HepG2 (cell line): ENCODE data around the gene CBX2. TPM values are rescaled to one million over a fixed set of nuclear protein-coding genes. Genes with fewer than 3 reads are reported as not detected.
A peak's percentile ranks its signal among the peaks of the same experiment; 100 is the strongest.

Experiments
- AGO2 ChIP-seq: fragments of 200-400 bp; formaldehyde crosslinking; optimal IDR thresholded peaks from 2 replicates; pipeline ENCODE3; 2017; ENCODE audit warnings: mild to moderate bottlenecking, low read depth, low read length, moderate library complexity
- ARNT ChIP-seq: fragments of 450-650 bp; IDR thresholded peaks from 2 replicates; pipeline ENCODE4 v1.6.1; 2017
- CCDC6 ChIP-seq: sonication (generic); formaldehyde crosslinking; IDR thresholded peaks from 2 replicates; pipeline ENCODE4 v1.8.1; 2022; ENCODE audit warnings: mild to moderate bottlenecking, missing genetic modification reagents, moderate library complexity
- E2F1 ChIP-seq: sonication (generic); formaldehyde crosslinking; IDR thresholded peaks from 2 replicates; pipeline ENCODE4 v1.5.0; 2020; ENCODE audit warnings: missing genetic modification reagents
- HNRNPLL ChIP-seq: fragments of 200-400 bp; formaldehyde crosslinking; IDR thresholded peaks from 2 replicates; pipeline ENCODE4 v1.6.1; 2017; ENCODE audit warnings: mild to moderate bottlenecking, low read depth, low read length; ENCODE audit not compliant: poor library complexity, severe bottlenecking
- HOXA9 ChIP-seq: sonication (generic); formaldehyde crosslinking; IDR thresholded peaks from 2 replicates; pipeline ENCODE4 v1.8.1; 2022; ENCODE audit warnings: missing genetic modification reagents, mild to moderate bottlenecking, moderate library complexity, borderline replicate concordance
- IKZF1 ChIP-seq: fragments of 450-650 bp; IDR thresholded peaks from 2 replicates; pipeline ENCODE4 v1.7.1; 2016
- ISL2 ChIP-seq: sonication (generic); formaldehyde crosslinking; IDR thresholded peaks from 2 replicates; pipeline ENCODE4 v1.5.0; 2020; ENCODE audit warnings: missing genetic modification reagents
- MXD1 ChIP-seq: sonication (generic); formaldehyde crosslinking; IDR thresholded peaks from 2 replicates; pipeline ENCODE4 v1.4.0; 2020; ENCODE audit warnings: mild to moderate bottlenecking, missing genetic modification reagents
- MXI1 ChIP-seq: IDR thresholded peaks from 3 replicates; pipeline ENCODE4 v1.6.1; 2012; ENCODE audit warnings: low read depth, low read length, inconsistent platforms, borderline replicate concordance
- NCOA5 ChIP-seq: sonication (generic); formaldehyde crosslinking; IDR thresholded peaks from 2 replicates; pipeline ENCODE4 v1.4.0; 2020; ENCODE audit warnings: missing genetic modification reagents
- NFRKB ChIP-seq: fragments of 450-650 bp; IDR thresholded peaks from 2 replicates; pipeline ENCODE4 v1.6.1; 2017
- PHF20 ChIP-seq: sonication (generic); formaldehyde crosslinking; IDR thresholded peaks from 2 replicates; pipeline ENCODE4 v1.5.0; 2020; ENCODE audit warnings: mild to moderate bottlenecking, missing genetic modification reagents
- RELA ChIP-seq: sonication (generic); formaldehyde crosslinking; IDR thresholded peaks from 2 replicates; pipeline ENCODE4 v1.4.0; 2020; ENCODE audit warnings: missing genetic modification reagents
- SAP130 ChIP-seq: IDR thresholded peaks from 2 replicates; pipeline ENCODE4 v1.6.1; 2016; ENCODE audit warnings: low read depth
- SMAD3 ChIP-seq: sonication (generic); formaldehyde crosslinking; IDR thresholded peaks from 2 replicates; pipeline ENCODE4 v1.4.0; 2020; ENCODE audit warnings: missing genetic modification reagents
- SP140L ChIP-seq: sonication (generic); formaldehyde crosslinking; IDR thresholded peaks from 2 replicates; pipeline ENCODE4 v1.4.0; 2020; ENCODE audit warnings: missing genetic modification reagents, borderline replicate concordance
- STAT6 ChIP-seq: sonication (generic); formaldehyde crosslinking; IDR thresholded peaks from 2 replicates; pipeline ENCODE4 v1.4.0; 2020; ENCODE audit warnings: missing genetic modification reagents, mild to moderate bottlenecking, borderline replicate concordance
- TERF1 ChIP-seq: sonication (generic); formaldehyde crosslinking; IDR thresholded peaks from 2 replicates; pipeline ENCODE4 v1.8.0; 2022; ENCODE audit warnings: mild to moderate bottlenecking, missing genetic modification reagents, moderate library complexity
- TRIM22 ChIP-seq: fragments of 450-650 bp; IDR thresholded peaks from 2 replicates; pipeline ENCODE4 v1.6.1; 2017
- TSC22D2 ChIP-seq: sonication (generic); formaldehyde crosslinking; IDR thresholded peaks from 2 replicates; pipeline ENCODE4 v1.5.1; 2020; ENCODE audit warnings: missing genetic modification reagents, mild to moderate bottlenecking, borderline replicate concordance
- ZBTB21 ChIP-seq: sonication (generic); formaldehyde crosslinking; IDR thresholded peaks from 2 replicates; pipeline ENCODE4 v1.4.0; 2020; ENCODE audit warnings: missing genetic modification reagents
- ZFAT ChIP-seq: sonication (generic); formaldehyde crosslinking; conservative IDR thresholded peaks from 2 replicates; pipeline ENCODE4 v1.8.1; 2023; ENCODE audit warnings: missing genetic modification reagents, inconsistent platforms
- ZNF232 ChIP-seq: sonication (generic); formaldehyde crosslinking; IDR thresholded peaks from 2 replicates; pipeline ENCODE4 v1.4.0; 2020; ENCODE audit warnings: missing genetic modification reagents, borderline replicate concordance
- ZNF34 ChIP-seq: sonication (generic); formaldehyde crosslinking; IDR thresholded peaks from 2 replicates; pipeline ENCODE4 v1.4.0; 2020; ENCODE audit warnings: mild to moderate bottlenecking, missing genetic modification reagents, borderline replicate concordance
- polyA plus RNA-seq, 8 experiments: library from polyadenylated mRNA; depleted of rRNA in 3 of 8; stranded (reverse) in 7 of 8; unstranded in 1 of 8; fragments of >200 nt; fragmentation: Illumina TruSeq in 4 of 8; extraction: Trizol in 4 of 8; gene quantifications; 2 replicates each; pipeline versions ENCODE4 v1.2.1 to v1.2.3, GENCODE V29; 2011 to 2016; ENCODE audit warnings: low read depth in 4 of 8, missing spikeins in 1 of 8, mixed read lengths in 1 of 8; ENCODE audit not compliant: insufficient read depth in 1 of 8
- total RNA-seq, 5 experiments: library from RNA; depleted of rRNA; stranded (reverse); fragments of >200 nt; fragmentation: Illumina TruSeq; extraction: Trizol; gene quantifications; 2 replicates each; pipeline ENCODE4 v1.2.3, GENCODE V29; 2016; ENCODE audit warnings: low read depth in 1 of 5

Gene CBX2
- total and polyA plus RNA-seq, 2 of the 13 experiments (the other 11 are each of a cell fraction or from before 2014, with no cell fraction given) = 14.5 to 31.1 TPM

- TF ChIP-seq TRIM22 = no peak
- TF ChIP-seq STAT6 = no peak
- no peak for TF ChIP-seq CCDC6
- TF ChIP-seq ARNT = no peak
- no peak for TF ChIP-seq MXI1
- TF ChIP-seq AGO2 = no peak
- no peak for TF ChIP-seq MXD1
- no peak for TF ChIP-seq NFRKB
- no peak for TF ChIP-seq SP140L (CRISPR knock-in tag)
- 0 out of 2 replicates have a peak, but pooled peaks have one; percentile 25 for TF ChIP-seq TERF1
- 0 out of 2 replicates have a peak, but pooled peaks have one; percentile 11 for TF ChIP-seq ZNF232 (CRISPR knock-in tag)
- peak; percentile 48; the same call in 1 of the 2 replicates for TF ChIP-seq SAP130 (CRISPR knock-in tag)
- no peak for TF ChIP-seq ZNF34 (CRISPR knock-in tag)
- TF ChIP-seq NCOA5 (CRISPR knock-in tag) = no peak
- TF ChIP-seq TSC22D2 (CRISPR knock-in tag) = no peak
- TF ChIP-seq ZBTB21 (CRISPR knock-in tag) = no peak
- TF ChIP-seq SMAD3 (CRISPR knock-in tag) = no peak
- no peak for TF ChIP-seq E2F1 (CRISPR knock-in tag)
- TF ChIP-seq IKZF1 = no peak
- TF ChIP-seq RELA (CRISPR knock-in tag) = no peak
- TF ChIP-seq ISL2 (CRISPR knock-in tag) = no peak
- no peak for TF ChIP-seq HOXA9 (CRISPR knock-in tag)
- no peak for TF ChIP-seq HNRNPLL
- no peak for TF ChIP-seq ZFAT (CRISPR knock-in tag)
- TF ChIP-seq PHF20 (CRISPR knock-in tag) = peak; percentile 59; the same call in 1 of the 2 replicates
These were observed 22.6 kb downstream of the CBX2 start (continued) for GRCh38 chr17:79800325-79801155.
